Activated T-helper 17 cell treated with anti-CD3 and anti-CD28 coated beads, Interleukin-2, amount 50 U/mL, for 72 hours (primary cell): ENCODE measurements around the gene SEC14L1. TPM values are rescaled to one million over a fixed set of nuclear protein-coding genes. Genes with fewer than 3 reads are reported as not detected.
A peak's percentile ranks its signal among the peaks of the same experiment; 100 is the strongest.

Source experiments
- ATAC-seq: fragments of 150-1000 bp; cut with Tn5 transposase; replicated peaks from 2 replicates; pipeline ENCODE4 v1.10.0; 2021; ENCODE audit warnings: mild to moderate bottlenecking, moderate library complexity
- H3K27ac Mint-ChIP-seq: one replicate; pipeline ENCODE4 v1.8.0; 2022; ENCODE audit warnings: mixed read lengths
- H3K27me3 Mint-ChIP-seq: one replicate; pipeline ENCODE4 v1.8.0; 2022; ENCODE audit warnings: mixed read lengths
- H3K36me3 Mint-ChIP-seq: one replicate; pipeline ENCODE4 v1.8.0; 2022; ENCODE audit warnings: low read depth, mild to moderate bottlenecking, mixed read lengths
- H3K4me1 Mint-ChIP-seq: one replicate; pipeline ENCODE4 v1.8.0; 2022; ENCODE audit warnings: mixed read lengths
- H3K4me3 Mint-ChIP-seq: one replicate; pipeline ENCODE4 v1.8.0; 2022; ENCODE audit warnings: mild to moderate bottlenecking, mixed read lengths
- H3K9me3 Mint-ChIP-seq: one replicate; pipeline ENCODE4 v1.8.0; 2022; ENCODE audit warnings: mixed read lengths
- total RNA-seq, 2 donors: library from RNA; stranded (reverse); gene quantifications; one replicate each; pipeline ENCODE4 v1.2.3, GENCODE V29; 2022

SEC14L1 gene
- total RNA-seq, 2 donors from 2014 or later: 89.3 to 98.4 TPM

DNA sequence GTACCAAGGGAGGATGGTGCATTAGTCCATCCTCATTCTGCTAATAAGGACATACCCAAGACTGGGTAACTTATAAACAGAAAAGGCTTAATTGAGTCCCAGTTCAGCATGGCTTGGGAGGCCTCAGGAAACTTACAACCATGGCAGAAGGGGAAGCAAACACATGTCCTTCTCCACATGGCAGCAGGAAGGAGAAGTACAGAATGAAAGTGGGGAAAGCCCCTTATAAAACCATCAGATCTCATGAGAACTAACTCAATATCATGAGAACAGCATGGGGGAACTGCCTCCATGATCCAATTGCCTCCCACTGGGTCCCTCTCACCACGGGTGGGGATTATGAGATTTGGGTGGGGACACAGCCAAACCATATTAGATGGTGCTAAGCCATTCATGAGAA, 84.5 kb downstream of the SEC14L1 start:
- H3K9me3 Mint-ChIP-seq: no peaks in the 10 kb centered on the region
- H3K27me3 Mint-ChIP-seq: no peaks in the 10 kb centered on the region
- no peak overlapping the region for H3K27ac Mint-ChIP-seq
- no peak overlapping the region for H3K4me3 Mint-ChIP-seq
- no peaks in the 10 kb centered on the region for H3K4me1 Mint-ChIP-seq
- H3K36me3 Mint-ChIP-seq: no peaks in the 10 kb centered on the region
- no peak for ATAC-seq

DNA sequence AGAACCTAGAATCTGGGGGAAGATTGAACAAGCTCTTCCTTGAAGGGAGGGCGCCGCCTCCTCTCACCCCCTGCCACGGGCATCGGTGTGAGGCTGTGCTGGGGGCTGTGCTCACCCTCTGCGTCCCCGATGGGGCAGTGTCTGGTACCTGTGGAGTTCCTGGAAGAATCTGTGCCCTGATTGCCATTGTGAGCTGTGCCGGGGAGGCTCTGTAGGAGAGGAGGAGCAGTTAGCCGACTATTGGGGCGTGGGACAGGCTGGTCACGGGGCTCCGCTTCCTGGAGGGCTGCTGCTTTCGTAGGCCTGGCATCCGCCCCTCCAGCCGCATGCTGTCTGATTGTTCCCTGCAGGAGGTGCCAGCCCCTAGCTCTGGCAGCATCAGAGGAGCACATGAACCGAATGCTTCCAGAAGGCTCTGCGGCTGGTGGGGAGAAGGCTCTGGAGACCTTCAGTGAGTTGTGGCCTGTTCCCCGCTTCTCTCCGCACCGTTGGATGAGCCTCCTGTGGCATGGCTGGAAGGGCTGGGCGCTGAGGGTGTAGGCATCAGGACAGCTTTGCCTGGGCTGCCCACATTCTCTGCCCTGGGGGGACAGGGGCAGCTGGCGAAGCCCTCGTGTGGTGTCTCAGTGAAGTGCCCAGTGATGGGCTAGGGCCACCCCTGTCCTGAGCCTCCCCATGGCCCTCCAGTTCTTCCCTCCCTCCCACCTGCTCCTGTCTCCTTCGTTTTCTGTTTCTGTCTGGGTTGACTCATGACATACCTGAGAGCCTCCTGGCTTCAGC, 86.9 kb downstream of the SEC14L1 start:
- Mint-ChIP-seq H3K9me3 (no peaks in the 10 kb centered on the region), H3K4me3 (no peak overlapping the region), H3K27ac (no peak overlapping the region), H3K4me1 (no peaks in the 10 kb centered on the region), H3K36me3 (no peaks in the 10 kb centered on the region), H3K27me3 (no peaks in the 10 kb centered on the region)
- ATAC-seq: no peak

DNA sequence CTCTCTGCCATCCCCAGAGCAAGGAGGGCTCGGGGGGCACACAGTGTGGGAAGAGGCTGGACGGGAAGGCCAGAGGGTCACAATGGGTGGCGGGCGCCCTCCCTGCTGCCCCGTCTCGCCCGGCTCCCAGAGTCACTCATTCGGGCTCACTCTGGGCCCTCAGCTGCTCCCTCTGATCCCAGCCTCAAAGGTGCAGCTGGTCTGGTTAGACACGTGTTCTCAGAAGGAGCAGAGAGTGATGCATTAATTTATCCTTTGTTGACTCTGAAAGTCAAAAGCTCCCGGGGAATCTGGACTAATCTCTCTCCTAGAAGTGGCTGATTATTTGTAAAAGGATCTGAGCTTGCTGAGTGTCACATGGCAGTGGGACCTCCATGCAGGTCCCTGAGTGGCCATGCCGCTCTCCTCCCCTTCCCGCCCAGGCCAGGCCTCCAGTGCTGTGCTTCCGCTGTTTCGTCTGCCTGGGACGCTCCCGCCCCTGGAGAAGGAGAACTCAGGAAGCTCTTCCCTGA, 87.5 kb downstream of the SEC14L1 start:
- H3K36me3 Mint-ChIP-seq: no peaks in the 10 kb centered on the region
- H3K27ac Mint-ChIP-seq: peak overlapping the region; percentile 63
- no peak for ATAC-seq
- no peaks in the 10 kb centered on the region for H3K27me3 Mint-ChIP-seq
- no peaks in the 10 kb centered on the region for H3K9me3 Mint-ChIP-seq
- H3K4me3 Mint-ChIP-seq: no peak overlapping the region
- peaks cover 3% of the 10 kb centered on the region for H3K4me1 Mint-ChIP-seq

DNA sequence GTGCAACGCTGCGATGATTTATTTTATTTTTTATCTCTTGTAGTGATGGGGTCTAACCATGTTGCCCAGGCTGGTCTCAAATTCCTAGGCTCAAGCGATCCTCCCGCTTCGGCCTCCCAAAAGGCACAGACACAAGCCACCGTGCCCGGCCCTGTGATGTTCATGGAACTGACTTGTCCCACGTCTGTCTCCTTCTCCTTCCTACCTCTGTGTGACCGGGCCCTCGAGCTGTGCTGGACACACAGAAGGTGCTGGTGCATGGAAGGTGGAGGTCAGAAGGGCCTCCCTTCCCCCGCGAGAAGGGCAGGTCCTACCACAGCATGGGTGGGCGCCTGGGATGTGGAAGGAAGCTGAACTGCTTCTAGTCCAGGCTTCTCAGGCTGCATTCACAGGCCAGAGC, 88.0 kb downstream of the SEC14L1 start:
- peak overlapping the region; percentile 63 for H3K27ac Mint-ChIP-seq
- H3K4me1 Mint-ChIP-seq: peaks cover 6% of the 10 kb centered on the region
- H3K36me3 Mint-ChIP-seq: no peaks in the 10 kb centered on the region
- no peaks in the 10 kb centered on the region for H3K9me3 Mint-ChIP-seq
- no peak overlapping the region for H3K4me3 Mint-ChIP-seq
- no peak for ATAC-seq
- H3K27me3 Mint-ChIP-seq: no peaks in the 10 kb centered on the region

DNA sequence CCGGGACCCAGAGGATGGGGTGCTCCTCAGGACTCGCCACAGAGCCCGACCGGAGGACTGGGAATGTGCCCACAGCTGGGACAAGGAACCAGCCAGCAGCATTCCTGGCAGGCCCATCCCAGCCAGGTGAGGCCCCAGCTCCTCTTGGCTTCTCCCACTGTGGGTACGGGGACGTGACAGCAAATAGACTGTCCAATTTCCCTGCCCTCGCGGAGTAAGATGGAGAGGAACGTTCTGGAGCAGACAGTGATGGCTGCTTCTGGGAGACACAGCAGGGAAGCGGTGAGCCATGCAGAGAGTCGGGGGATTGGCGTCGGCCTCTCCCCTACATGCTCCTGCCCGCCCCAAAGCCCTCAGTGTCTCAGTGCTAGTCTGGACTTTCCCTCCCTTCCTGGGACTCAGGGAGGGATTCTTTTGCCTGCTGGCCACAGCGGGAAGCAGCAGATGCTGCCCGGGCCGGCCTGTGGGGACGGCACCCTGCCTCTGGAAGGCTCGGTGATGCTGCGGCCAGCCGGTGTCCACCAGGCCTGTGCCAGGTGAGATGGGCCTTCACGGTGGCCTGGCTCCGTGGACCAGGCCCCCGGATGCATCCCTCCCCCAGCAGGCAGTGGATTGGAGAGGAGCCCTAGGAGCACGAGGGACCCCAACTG, 89.1 kb downstream of the SEC14L1 start:
- Mint-ChIP-seq H3K27me3 (no peaks in the 10 kb centered on the region), H3K4me3 (no peak overlapping the region), H3K9me3 (no peaks in the 10 kb centered on the region), H3K27ac (no peak overlapping the region), H3K4me1 (peaks cover 6% of the 10 kb centered on the region), H3K36me3 (no peaks in the 10 kb centered on the region)
- ATAC-seq: no peak

DNA sequence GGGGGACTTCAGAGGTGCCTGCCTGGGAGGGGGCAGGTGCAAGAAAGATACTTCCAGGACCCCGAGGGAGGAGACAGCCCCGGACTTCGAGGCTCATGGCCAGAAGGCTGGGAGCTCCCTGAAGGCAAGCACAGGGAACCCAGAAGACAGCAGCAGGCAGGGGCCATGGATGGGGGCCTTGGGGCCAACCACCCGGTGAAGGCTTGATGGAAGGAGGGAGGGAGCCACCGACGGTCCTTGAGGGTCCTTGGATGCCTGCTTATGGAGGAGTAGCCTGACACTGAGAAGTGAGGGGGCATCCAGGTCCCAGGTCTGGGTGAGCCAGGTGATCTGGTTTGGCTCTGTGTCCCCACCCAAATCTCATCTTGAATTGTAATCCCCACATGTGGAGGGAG, 89.7 kb downstream of the SEC14L1 start:
- no peaks in the 10 kb centered on the region for H3K27me3 Mint-ChIP-seq
- H3K4me3 Mint-ChIP-seq: no peak overlapping the region
- peaks cover 6% of the 10 kb centered on the region for H3K4me1 Mint-ChIP-seq
- peak overlapping the region; percentile 5 for H3K27ac Mint-ChIP-seq
- no peaks in the 10 kb centered on the region for H3K9me3 Mint-ChIP-seq
- ATAC-seq: no peak
- no peaks in the 10 kb centered on the region for H3K36me3 Mint-ChIP-seq

DNA sequence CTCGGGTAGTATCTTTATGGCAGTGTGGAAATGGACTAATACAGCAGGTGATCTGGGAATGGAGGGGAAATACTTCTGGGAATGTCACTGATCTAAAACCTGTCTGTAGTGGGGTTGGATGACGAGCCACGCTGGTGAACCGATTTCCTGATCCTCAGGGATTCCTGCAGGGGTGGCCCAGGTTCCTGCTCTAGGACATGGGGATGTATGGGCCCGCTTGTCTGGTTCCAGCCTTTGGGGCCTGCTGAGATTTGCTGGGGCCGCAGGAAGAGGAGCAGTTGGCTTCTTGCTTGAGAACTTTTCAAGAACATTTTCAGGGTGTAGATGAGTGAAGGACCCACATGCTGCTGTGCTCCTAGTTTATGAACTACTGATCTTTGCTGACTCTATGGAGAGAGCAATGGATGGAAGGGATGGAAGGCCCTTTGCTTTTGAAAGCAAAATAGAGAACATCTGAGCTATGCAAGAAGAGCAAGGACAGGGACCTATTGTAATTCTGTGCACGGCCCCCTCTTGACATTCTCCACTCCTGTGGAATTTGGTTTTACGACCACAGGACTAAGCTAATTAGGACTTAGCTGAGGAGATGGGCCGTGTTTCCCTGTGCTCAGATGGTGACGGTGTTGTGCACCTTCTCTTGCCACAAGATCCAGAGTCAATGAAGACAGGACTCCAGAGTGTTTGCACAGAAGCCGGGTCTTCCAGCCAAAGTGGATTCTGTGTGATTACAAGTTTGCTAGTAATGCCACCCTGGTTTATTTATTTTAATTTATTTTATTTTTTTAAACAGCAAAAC, 90.5 kb downstream of the SEC14L1 start:
- ATAC-seq: no peak
- Mint-ChIP-seq H3K36me3 (no peaks in the 10 kb centered on the region), H3K4me1 (peaks cover 6% of the 10 kb centered on the region), H3K27ac (peak overlapping the region; percentile 5), H3K4me3 (no peak overlapping the region), H3K27me3 (no peaks in the 10 kb centered on the region), H3K9me3 (no peaks in the 10 kb centered on the region)

DNA sequence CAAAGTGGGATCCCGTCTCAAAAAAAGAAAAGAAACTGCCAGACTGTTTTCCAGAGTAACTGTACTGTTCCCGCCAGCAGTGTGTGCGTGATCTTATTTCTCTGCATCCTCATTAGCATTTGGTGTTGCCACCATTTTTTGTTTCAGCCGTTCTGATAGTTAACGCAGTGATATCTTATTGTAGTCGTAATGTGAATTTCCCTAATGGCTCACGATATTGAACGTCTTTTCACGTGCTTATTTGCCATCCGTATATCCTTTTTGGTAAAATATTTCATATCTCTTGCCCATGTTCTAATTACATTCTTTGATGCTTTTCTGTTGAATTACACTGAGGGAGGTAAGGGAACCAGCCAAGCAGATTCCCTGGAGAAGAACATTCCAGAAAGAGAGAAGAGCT, 92.4 kb downstream of the SEC14L1 start:
- H3K36me3 Mint-ChIP-seq: no peaks in the 10 kb centered on the region
- H3K9me3 Mint-ChIP-seq: no peaks in the 10 kb centered on the region
- H3K4me1 Mint-ChIP-seq: peaks cover 11% of the 10 kb centered on the region
- ATAC-seq: no peak
- peak overlapping the region; percentile 43 for H3K4me3 Mint-ChIP-seq
- H3K27me3 Mint-ChIP-seq: no peaks in the 10 kb centered on the region
- peak overlapping the region; percentile 43 for H3K27ac Mint-ChIP-seq

DNA sequence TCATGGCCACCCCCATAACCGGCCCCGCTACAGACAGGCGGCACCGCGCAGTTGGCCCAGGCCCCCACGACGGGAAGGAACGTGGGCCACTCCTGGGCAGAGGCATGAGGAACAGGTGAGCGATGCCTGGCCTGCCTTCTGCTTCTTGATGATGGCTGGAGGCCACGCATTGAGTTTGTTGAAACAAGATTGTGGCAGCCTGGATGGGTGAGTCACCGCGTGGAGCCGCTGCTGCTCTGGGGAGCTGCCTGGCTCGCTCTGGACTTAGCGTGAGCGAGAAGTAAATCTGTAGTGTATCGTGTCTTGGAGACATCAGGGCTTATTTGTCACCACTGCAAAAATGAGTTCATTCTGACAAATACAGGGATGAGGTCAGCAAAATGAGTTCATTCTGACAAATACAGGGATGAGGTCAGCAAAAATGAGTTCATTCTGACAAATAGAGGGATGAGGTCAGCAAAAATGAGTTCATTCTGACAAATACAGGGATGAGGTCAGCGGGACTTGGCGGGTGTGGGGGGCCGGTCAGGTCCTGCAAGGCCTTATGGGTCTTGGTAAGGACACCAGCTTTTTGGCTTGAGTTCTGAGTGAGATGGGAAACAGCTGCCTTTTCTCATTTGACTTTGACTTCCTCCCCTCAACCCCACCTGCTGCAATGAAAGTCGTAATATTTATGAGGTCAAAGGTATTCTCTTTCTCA, 93.0 kb downstream of the SEC14L1 start:
- peak; percentile 94 for ATAC-seq
- Mint-ChIP-seq H3K36me3 (no peaks in the 10 kb centered on the region), H3K27ac (peak overlapping the region; percentile 43), H3K9me3 (no peaks in the 10 kb centered on the region), H3K27me3 (no peaks in the 10 kb centered on the region), H3K4me1 (peaks cover 11% of the 10 kb centered on the region), H3K4me3 (peak overlapping the region; percentile 43)

DNA sequence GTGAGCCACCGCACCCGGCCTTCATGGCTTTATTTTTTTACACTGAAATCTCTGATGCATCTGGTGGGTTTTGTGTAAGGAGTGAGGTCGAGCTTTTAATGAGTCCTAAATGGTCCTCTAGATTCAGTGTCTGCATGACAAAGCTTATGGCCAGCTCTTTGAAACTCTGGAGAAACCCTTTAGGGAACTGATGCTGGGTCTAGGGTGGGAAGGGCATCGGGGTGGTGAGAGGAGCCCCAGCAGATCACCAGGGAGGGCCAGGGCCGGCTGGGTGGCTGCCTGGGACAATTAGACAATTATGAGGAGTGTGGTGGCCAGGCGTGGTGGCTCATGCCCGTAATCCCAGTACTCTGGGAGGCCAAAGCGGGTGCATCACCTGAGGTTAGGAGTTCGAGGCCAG, 93.9 kb downstream of the SEC14L1 start:
- Mint-ChIP-seq H3K4me3 (peak overlapping the region; percentile 72), H3K27me3 (no peaks in the 10 kb centered on the region), H3K4me1 (peaks cover 11% of the 10 kb centered on the region), H3K27ac (peak overlapping the region; percentile 84), H3K9me3 (no peaks in the 10 kb centered on the region), H3K36me3 (no peaks in the 10 kb centered on the region)
- ATAC-seq: no peak

DNA sequence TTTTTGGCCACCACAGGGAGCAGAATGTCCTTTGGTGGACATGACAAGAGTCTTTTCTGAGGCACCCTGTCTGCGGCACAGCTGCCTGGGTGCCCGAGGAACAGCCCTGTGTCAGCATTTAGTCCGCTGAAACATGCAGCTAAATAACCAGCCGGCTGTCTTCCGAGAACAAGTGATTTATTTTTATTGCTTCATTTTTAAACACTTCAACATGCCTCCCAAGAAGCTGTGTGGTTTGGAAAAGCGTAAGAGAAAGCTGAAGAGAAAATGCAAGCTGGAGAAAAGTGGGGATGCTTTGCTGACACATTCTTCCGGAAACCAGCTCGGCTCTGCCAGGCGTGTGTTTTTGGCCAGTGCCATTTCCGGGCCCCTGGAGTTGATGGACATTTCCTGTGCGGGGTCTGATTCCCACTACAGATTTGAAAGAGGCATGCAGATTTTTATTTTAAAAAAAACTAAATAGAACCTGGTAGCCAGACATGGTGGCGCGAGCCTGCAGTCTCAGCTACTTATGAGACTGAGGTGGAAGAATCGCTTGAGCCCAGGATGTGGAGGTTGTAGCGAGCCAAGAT, 94.7 kb downstream of the SEC14L1 start:
- Mint-ChIP-seq H3K9me3 (no peaks in the 10 kb centered on the region), H3K36me3 (no peaks in the 10 kb centered on the region), H3K4me3 (peak overlapping the region; percentile 72), H3K27ac (peak overlapping the region; percentile 84), H3K4me1 (peaks cover 11% of the 10 kb centered on the region), H3K27me3 (no peaks in the 10 kb centered on the region)
- ATAC-seq: peak; percentile 24

DNA sequence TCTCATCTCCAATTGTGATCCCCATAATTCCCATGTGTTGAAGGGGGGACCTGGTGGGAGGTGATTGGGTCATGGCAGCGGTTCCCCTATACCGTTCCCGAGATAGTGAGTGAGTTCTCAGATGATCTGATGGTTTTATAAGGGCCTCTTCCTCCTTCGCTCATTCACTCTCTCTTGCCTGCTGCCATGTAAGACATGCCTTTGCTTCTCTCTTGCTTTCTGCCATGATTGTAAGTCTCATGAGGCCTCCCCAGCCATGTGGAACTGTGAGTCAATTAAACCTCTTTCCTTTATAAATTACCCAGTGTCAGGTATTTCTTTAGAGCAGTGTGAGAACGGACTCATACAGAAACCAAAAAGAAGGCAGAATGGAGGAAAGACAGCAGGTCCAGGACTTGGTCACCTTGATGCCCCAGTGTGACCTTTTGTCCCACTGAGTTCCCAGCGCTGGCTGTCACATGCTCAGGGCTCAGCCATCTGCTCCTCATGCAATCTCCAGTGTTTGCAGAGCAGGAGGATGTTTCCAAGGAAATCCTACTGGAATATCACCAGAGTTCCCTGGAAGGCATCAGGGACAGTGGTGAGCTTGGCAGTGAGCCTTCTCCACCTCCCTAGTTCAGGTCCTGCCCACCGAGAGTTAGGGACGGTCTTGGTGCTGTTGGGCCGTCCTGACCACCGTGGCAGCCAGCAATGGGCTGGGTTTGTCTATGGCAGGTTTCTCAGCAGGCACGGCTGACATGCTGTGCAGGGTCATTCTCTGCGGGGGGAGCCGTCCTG, 96.7 kb downstream of the SEC14L1 start:
- peak overlapping the region; percentile 39 for H3K27ac Mint-ChIP-seq
- no peaks in the 10 kb centered on the region for H3K27me3 Mint-ChIP-seq
- no peak overlapping the region for H3K4me3 Mint-ChIP-seq
- H3K36me3 Mint-ChIP-seq: no peaks in the 10 kb centered on the region
- H3K4me1 Mint-ChIP-seq: peaks cover 11% of the 10 kb centered on the region
- ATAC-seq: no peak
- H3K9me3 Mint-ChIP-seq: no peaks in the 10 kb centered on the region

DNA sequence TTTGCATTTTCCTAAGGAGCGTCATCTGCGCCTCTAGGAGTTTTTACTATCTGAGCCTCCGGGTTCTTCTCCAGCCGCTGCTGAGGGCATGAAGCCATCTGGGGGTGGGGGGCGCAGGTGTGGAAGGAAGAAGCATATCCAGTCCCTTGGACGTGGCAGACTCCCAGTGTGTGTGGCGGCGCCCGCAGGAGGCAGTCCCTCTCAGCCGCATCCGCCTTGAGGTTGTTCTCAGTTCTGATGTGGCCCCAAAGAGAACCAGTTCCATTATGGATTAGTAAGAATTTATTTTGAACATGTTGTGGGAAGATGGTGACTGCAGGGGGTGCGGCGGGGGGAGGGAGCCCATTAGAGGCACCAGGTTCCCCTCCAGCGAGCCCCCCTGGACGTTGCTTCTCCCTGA, 100.2 kb downstream of the SEC14L1 start:
- no peaks in the 10 kb centered on the region for H3K9me3 Mint-ChIP-seq
- H3K27ac Mint-ChIP-seq: no peak overlapping the region
- H3K36me3 Mint-ChIP-seq: no peaks in the 10 kb centered on the region
- peaks cover 7% of the 10 kb centered on the region for H3K4me1 Mint-ChIP-seq
- H3K4me3 Mint-ChIP-seq: no peak overlapping the region
- H3K27me3 Mint-ChIP-seq: no peaks in the 10 kb centered on the region
- ATAC-seq: no peak
